ENCODE measurements around the gene PDE4B. TPM values are rescaled to one million over a fixed set of nuclear protein-coding genes. Genes with fewer than 3 reads are reported as not detected.

The PDE4B gene
- total RNA-seq, 1 experiment from 2014 or later: 1.8 TPM

DNA sequence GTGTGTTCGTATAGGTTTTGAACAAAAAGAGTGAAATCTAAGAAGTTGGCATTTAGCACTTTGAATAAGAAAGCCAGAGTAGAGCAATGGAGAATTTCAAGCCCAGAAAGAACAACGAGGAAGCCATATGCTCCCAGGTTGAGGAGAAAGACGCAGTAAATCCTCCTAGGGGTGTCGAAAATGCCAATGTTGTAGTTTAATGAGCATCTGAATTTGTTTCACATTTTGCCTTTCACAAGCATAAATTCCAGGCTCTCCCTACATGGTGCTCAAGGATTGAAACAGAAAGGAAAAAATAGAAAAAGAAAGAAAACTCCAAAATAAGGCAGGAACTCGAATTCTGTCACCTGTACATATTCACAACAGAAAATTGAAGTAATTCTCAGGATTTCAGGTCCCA is 476.5 kb downstream of the PDE4B start:
- Histone ChIP-seq H3K27me3 (no peaks in the 10 kb centered on the region), H3K9me3 (no peaks in the 10 kb centered on the region; the same call in 1 of the 2 replicates), H3K36me3 (peaks cover 7% of the 10 kb centered on the region; the same call in 1 of the 2 replicates), H3K4me3 (no peak overlapping the region)
- no peak for DNase-seq

DNA sequence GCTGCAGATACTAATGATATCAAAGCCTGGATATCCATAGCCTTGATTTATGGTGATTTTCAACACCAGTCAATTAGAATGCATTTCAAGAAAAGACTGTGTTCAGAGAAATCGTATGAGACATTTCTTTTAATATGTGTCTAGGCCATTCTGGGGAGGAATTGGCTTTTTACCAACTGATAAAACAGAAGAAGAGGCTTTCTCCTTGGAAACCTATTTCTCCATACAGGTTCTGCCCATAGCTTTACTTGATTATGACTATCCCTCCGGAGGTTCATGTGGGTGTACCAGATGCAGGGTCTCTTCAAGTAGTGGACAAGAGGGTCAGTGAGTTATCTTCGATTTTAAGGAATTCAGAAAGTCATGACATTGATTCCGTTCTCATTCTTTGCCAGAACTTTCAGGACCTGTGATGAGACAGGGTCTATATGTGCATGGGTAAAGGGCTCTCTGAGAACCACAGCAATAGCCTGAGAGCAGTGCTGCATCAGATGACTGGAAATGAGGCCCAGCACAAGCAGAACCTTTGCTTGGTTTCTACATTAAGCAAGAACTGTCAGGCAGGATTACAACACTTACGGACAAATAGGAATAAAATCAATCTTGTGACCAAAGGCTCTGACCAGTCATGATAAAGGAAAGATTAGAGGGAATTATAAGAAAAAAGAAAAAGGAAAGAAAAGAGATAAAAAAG is 477.6 kb downstream of the PDE4B start:
- no peak overlapping the region for H3K4me3 ChIP-seq
- no peaks in the 10 kb centered on the region; the same call in 1 of the 2 replicates for H3K9me3 ChIP-seq
- no peaks in the 10 kb centered on the region for H3K27me3 ChIP-seq
- no peak for DNase-seq
- peaks cover 7% of the 10 kb centered on the region; the same call in 1 of the 2 replicates for H3K36me3 ChIP-seq

DNA sequence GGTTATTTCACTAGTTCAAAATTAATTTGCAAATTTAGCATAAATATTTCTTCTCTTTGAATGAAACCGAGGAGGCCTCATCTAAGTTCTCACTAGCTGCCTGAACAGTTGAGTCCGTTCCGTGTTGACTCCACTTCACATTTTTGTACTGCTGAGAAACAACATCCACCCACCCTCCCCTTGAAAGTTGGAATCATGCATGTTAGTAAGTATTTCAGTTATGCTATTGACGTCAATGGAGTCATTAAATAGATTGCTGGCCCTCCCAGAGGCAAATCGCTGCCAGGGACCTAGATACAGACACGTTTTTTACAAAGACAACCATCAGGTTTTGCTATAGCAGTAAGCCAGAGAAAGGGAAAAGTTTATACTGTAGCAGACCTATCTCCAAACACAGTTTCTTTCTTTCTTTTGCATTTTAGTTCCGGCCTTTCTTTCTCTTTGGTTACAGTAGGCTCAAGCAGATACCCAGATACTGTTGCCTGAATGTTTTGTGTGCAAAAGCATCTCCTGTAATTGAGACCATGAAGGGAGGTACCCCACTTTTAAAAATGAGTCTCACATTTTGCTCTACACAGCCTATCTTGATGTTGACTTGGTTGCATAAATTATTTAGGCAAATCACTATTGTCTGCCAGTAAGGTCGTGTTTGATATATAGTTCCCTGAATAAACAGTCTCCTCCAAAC is 478.7 kb downstream of the PDE4B start:
- peak; percentile 90 for DNase-seq
- Histone ChIP-seq H3K27me3 (no peaks in the 10 kb centered on the region), H3K4me3 (no peak overlapping the region), H3K9me3 (no peaks in the 10 kb centered on the region; the same call in 1 of the 2 replicates), H3K36me3 (peaks cover 7% of the 10 kb centered on the region; the same call in 1 of the 2 replicates)

GRCh38 chr1:66271904-66272254 is 479.2 kb downstream of the PDE4B start:
- H3K4me3 ChIP-seq: no peak overlapping the region
- H3K9me3 ChIP-seq: no peaks in the 10 kb centered on the region; the same call in 1 of the 2 replicates
- peaks cover 7% of the 10 kb centered on the region; the same call in 1 of the 2 replicates for H3K36me3 ChIP-seq
- peak; percentile 60 for DNase-seq
- no peaks in the 10 kb centered on the region for H3K27me3 ChIP-seq

DNA sequence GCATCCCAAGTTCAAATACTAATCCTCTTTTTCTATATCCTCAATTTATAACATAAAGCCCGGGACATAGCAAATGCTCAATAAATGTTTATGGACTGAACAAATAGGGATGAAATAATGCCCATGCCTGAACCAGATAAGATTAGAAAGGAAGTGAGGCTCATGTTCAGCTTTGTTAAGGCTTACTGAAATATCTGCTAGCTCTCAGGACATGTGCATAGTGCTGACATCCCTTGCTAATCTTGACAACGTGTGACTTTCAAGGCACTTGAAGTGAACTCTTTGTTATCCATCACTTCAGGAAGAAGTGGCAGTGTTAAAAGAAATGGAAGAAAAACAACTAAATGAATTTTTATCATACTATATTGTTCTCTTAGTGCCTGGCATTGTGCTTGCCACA is 481.0 kb downstream of the PDE4B start:
- no peaks in the 10 kb centered on the region for H3K27me3 ChIP-seq
- peaks cover 4% of the 10 kb centered on the region; the same call in 1 of the 2 replicates for H3K36me3 ChIP-seq
- no peak overlapping the region for H3K4me3 ChIP-seq
- DNase-seq: no peak
- H3K9me3 ChIP-seq: no peaks in the 10 kb centered on the region; the same call in 1 of the 2 replicates

- Histone ChIP-seq H3K9me3 (no peaks in the 10 kb centered on the region), H3K27me3 (no peaks in the 10 kb centered on the region), H3K4me3 (no peak overlapping the region), H3K36me3 (peaks cover 4% of the 10 kb centered on the region; the same call in 1 of the 2 replicates)
- DNase-seq: no peak
Measured at GRCh38 chr1:66274634-66275033, 481.9 kb downstream of the PDE4B start.

- H3K36me3 ChIP-seq: peaks cover 4% of the 10 kb centered on the region; the same call in 1 of the 2 replicates
- H3K4me3 ChIP-seq: no peak overlapping the region
- H3K9me3 ChIP-seq: no peaks in the 10 kb centered on the region
- no peak for DNase-seq
- no peaks in the 10 kb centered on the region for H3K27me3 ChIP-seq
Measured at GRCh38 chr1:66275083-66275482, 482.4 kb downstream of the PDE4B start.

DNA sequence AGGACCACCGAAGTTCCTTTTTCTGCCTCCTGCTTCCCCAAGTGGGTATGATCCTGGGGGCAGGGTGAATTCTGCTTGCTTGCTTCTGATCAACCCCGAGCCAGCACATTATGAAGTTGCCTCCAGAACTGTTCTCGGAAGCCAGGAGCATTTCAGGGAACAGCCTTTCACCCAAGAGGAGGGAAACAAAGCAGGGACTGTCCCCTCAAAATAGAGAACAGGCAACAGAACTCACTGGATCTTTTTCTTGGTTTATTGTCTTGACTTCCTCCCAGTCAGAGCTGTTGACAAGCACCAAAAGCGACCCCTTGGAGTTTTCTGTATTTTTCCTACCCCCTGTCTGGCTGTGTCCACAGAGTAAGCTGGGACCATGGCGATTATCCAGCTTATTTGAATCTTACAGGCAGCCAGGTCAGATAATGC is 482.9 kb downstream of the PDE4B start:
- DNase-seq: no peak
- Histone ChIP-seq H3K9me3 (no peaks in the 10 kb centered on the region), H3K36me3 (peaks cover 3% of the 10 kb centered on the region; the same call in 1 of the 2 replicates), H3K27me3 (no peaks in the 10 kb centered on the region), H3K4me3 (no peak overlapping the region)

GRCh38 chr1:66276218-66276617 is 483.5 kb downstream of the PDE4B start:
- H3K27me3 ChIP-seq: no peaks in the 10 kb centered on the region
- H3K9me3 ChIP-seq: no peaks in the 10 kb centered on the region
- no peaks in the 10 kb centered on the region for H3K36me3 ChIP-seq
- H3K4me3 ChIP-seq: no peak overlapping the region
- no peak for DNase-seq

DNA sequence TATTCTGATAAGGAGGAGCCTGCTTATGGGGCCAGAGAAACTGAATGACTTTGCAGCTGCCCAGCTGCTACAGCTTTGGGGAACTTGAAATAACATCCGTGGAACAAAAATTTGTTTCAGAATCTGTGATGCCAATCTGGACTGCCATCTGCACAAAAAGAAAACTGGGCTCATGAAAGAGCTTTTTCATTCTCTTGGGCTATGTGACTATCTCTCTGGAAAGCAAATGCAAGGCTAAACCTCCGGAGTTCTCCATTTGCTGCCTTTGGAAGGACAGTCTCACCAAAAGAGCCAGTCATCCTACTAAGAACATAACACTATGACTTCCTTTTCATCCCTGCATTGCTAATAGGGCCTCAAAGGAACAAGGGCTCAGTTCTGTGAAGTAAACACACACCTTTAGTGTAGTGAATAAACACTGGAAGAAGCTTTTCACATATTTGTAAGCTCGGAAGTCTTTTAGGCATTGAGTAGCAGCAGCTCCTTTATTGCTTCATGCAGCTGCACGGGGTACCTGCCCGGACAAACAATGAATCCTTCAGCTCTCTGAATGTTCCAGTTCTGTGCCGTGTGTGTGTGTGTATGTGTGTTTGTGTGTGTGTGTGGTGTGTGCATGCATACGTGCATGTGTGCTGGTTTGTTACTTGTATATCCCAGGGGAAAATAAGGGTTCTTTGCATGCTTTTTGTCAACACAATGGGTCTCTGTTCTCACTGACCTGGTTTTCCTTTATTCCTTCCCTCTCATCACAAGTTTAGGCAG is 485.7 kb downstream of the PDE4B start:
- H3K27me3 ChIP-seq: no peaks in the 10 kb centered on the region
- H3K4me3 ChIP-seq: no peak overlapping the region
- no peak for DNase-seq
- no peaks in the 10 kb centered on the region for H3K36me3 ChIP-seq
- H3K9me3 ChIP-seq: no peaks in the 10 kb centered on the region

GRCh38 chr1:66281808-66282207 is 489.1 kb downstream of the PDE4B start:
- no peaks in the 10 kb centered on the region for H3K9me3 ChIP-seq
- no peak overlapping the region for H3K4me3 ChIP-seq

DNA sequence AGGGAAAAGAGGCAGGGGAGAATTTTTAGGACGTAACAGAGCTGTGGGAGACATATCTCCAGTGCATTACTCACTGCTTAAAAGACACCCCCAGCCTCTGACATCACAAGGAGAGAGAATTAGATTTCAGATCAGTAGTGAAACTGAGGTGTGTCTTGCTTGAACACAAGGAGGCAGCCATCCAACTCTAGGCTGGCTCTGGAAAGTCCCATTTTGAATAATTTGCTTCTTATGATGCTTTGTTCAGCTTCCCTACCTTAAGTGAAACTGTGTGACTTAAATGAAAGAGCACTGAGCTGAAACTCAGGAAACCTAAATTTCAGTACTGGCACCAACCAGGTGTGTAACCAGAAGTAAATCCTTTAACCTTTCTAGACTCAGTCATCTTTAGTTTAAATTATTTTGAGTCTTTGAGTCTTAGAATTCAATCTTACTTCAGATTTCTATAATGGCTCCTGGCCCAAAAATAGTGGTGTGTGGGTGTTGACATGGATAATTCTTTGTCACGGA is 489.7 kb downstream of the PDE4B start:
- H3K27me3 ChIP-seq: no peaks in the 10 kb centered on the region
- H3K9me3 ChIP-seq: no peaks in the 10 kb centered on the region
- no peak overlapping the region for H3K4me3 ChIP-seq
- H3K36me3 ChIP-seq: no peaks in the 10 kb centered on the region
- DNase-seq: peak; percentile 57

More at GRCh38 chr1:66281808-66282207, 489.1 kb downstream of the PDE4B start:
- Histone ChIP-seq H3K27me3 (no peaks in the 10 kb centered on the region), H3K36me3 (no peaks in the 10 kb centered on the region)
- no peak for DNase-seq

GRCh38 chr1:66282891-66283621 is 490.4 kb downstream of the PDE4B start:
- Histone ChIP-seq H3K36me3 (no peaks in the 10 kb centered on the region), H3K9me3 (no peaks in the 10 kb centered on the region), H3K27me3 (no peaks in the 10 kb centered on the region), H3K4me3 (no peak overlapping the region)
- DNase-seq: no peak

GRCh38 chr1:66283622-66284041 is 490.9 kb downstream of the PDE4B start:
- no peaks in the 10 kb centered on the region for H3K9me3 ChIP-seq
- H3K27me3 ChIP-seq: no peaks in the 10 kb centered on the region
- H3K4me3 ChIP-seq: no peak overlapping the region
- no peaks in the 10 kb centered on the region for H3K36me3 ChIP-seq
- DNase-seq: no peak

DNA sequence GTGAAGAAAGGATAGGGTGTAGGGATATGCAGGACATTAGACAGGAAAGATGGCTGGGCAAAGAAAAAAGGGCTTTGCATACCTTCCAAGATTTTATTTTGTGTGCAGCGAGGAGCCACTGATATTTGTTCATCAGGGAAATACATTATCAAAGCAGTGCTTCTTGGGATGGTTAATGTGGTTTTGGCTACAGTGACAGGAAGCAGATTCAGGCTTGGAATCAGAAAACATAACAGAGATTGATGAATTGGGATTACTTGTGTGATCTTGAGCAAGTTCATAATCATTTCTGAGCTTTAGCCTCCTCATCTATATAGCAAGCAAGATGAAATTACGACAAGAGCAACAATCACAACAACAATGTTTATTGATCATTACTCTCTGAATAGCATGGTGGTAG is 492.1 kb downstream of the PDE4B start:
- Histone ChIP-seq H3K36me3 (no peaks in the 10 kb centered on the region), H3K9me3 (no peaks in the 10 kb centered on the region), H3K27me3 (no peaks in the 10 kb centered on the region), H3K4me3 (no peak overlapping the region)
- no peak for DNase-seq

DNA sequence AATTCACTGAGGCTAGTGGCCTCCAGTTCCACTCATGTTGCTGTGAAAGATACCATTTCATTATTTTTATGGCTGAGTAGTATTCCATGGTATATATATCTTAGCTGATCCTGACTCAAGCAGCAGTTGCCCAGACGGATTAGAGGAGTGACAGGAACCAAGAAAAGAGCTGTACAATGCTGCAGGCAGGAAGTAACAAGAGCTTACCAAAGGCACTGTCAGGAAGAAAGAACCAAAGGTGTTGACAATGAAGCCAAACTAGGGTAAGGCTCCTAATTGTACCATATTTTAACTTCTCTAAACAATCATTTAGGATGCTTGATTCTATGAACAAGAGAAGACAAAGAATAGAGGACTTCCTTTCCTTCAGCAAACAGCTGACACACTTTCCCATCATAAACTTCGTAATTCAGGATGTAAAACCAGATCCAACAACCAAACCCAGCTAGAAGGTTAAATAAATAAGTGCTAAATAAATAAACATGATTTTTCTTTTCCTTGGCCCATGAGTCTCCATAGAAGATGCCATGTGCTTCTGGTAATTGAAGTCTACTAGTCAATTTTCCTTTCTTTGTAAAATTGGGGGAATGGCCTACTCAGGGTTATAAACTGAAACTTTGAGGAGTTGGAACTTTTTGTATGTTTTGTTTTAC is 493.0 kb downstream of the PDE4B start:
- H3K36me3 ChIP-seq: no peaks in the 10 kb centered on the region
- no peaks in the 10 kb centered on the region for H3K27me3 ChIP-seq
- DNase-seq: no peak
- no peaks in the 10 kb centered on the region for H3K9me3 ChIP-seq
- H3K4me3 ChIP-seq: no peak overlapping the region

Data from MG63 (cell line).